ENCODE measurements around the gene NBAS. TPM values are rescaled to one million over a fixed set of nuclear protein-coding genes. Genes with fewer than 3 reads are reported as not detected.

NBAS gene
- total and polyA plus RNA-seq, 2 of the 4 experiments (the other 2 are of a cell fraction) = 22.3 to 105 TPM

DNA sequence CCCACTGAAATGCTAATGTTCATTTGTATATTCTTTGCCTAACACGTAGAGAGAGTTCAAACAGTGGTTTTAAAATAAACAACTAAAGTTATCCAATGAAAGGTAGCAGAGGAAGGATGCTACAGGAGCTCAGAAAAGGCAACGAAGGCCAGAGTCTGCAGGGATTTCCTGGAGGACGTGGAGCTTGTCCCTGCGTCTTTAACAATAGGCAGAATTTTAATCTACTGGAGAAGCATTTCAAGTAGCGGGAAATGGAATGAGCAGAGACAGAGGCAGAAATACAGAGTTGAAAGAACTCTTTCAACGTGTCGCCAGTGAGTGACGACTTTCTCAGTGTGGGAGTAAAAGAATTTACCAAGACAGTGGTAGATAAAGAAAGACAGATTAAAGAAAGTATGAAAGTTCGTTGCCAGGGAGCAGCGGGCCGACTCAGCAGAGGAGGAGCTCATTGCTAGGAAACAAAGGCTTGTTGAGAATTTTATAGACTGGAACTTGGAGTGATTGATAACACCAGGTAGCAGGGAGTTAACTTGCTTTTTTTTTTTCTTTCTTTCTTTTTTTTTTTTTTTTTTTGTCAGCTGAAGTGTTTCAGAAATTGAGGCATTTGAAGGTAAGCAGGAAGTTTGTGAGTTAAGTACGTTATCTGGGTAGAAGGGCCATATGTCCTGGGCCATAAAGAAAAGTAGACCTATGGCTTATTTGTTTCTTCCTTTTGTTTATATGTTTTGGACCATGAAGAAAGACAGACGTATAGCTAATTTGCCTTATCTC lies 625 bp upstream of the NBAS start:
- dilution Hi-C loops (cut with HindIII; ENCODE audit: low sequenced_read_pairs, unreplicated experiment) (no loop called here), intact Hi-C loops (cut with micrococcal nuclease) (loop anchor here (10.0 kb wide), 2 partner anchors 387 to 517 kb away; no protein-coding TSS in a partner anchor), in situ Hi-C loops (cut with MboI; ENCODE audit: low sequenced_read_pairs) (no loop called here)
- ChIA-PET CTCF (interaction anchor here (0.5 to 3.5 kb wide), 4 partner anchors 15 to 1172 kb away, joined by 3 to 13 read pairs (median 4); no protein-coding TSS in a partner anchor), POLR2A (ENCODE audit: unreplicated experiment) (interaction anchor here (0.6 kb wide), 2 partner anchors 387 to 1090 kb away, joined by 6 to 11 read pairs; no protein-coding TSS in a partner anchor)
- Histone ChIP-seq H3K4me2 (ENCODE audit: low read depth, low read length) (peak overlapping the region; percentile 83), H4K5ac (ENCODE audit: low read depth, low read length) (peak overlapping the region; percentile 74), H2AK5ac (ENCODE audit: low read depth, low read length) (no peak overlapping the region), H3K9me1 (ENCODE audit: insufficient read depth, low read length) (peaks cover 3% of the 10 kb centered on the region), H3K4ac (ENCODE audit: low read depth, low read length) (peak overlapping the region; percentile 85), H2BK20ac (ENCODE audit: low read depth, low read length) (peak overlapping the region; percentile 70; the same call in 1 of the 2 replicates), H2BK120ac (ENCODE audit: low read depth, low read length) (peak overlapping the region; percentile 63), H4K8ac (ENCODE audit: low read depth in 2 of 2, low read length in 2 of 2) (peak overlapping the region; percentile 83 to 93), H3K18ac (ENCODE audit: low read depth, low read length) (peak overlapping the region; percentile 78; the same call in 1 of the 2 replicates), H3K23ac (ENCODE audit: low read depth, low read length) (peak overlapping the region; percentile 95), H3K9me3 (ENCODE audit: control insufficient read depth, insufficient read depth, low read length) (no peaks in the 10 kb centered on the region), H3K9ac (ENCODE audit: low read depth, low read length) (peak overlapping the region; percentile 41), H3K56ac (ENCODE audit: extremely low read depth, insufficient read depth, low read length) (peak overlapping the region; percentile 91), H2AFZ (replicated peaks; ENCODE audit: low read length, poor library complexity) (peak overlapping the region; percentile 96), H3K27ac (ENCODE audit: insufficient read depth, low read length) (peak overlapping the region; percentile 70), H4K91ac (ENCODE audit: insufficient read depth, low read depth, low read length) (peak overlapping the region; percentile 14; the same call in 1 of the 2 replicates), H2BK15ac (ENCODE audit: low read depth, low read length) (peak overlapping the region; percentile 45; the same call in 2 of the 3 replicates), H4K20me1 (ENCODE audit: insufficient read depth, low read length) (peaks cover 8% of the 10 kb centered on the region; the same call in 1 of the 2 replicates), H3K27me3 (ENCODE audit: control insufficient read depth, insufficient read depth, low read length) (no peaks in the 10 kb centered on the region), H3K4me3 (ENCODE audit: insufficient read depth, low read depth, low read length) (peak overlapping the region; percentile 90), H3K79me1 (ENCODE audit: low read depth in 1 of 2, low read length in 2 of 2) (peaks cover 16 to 17% of the 10 kb centered on the region in 2 experiments), H3K4me1 (ENCODE audit: control insufficient read depth, insufficient read depth, low read length) (no peaks in the 10 kb centered on the region), H2AK9ac (replicated peaks; ENCODE audit: low read depth, low read length, poor library complexity) (no peak overlapping the region), H3K36me3 (ENCODE audit: control insufficient read depth, insufficient read depth, low read length) (no peaks in the 10 kb centered on the region), H2BK5ac (ENCODE audit: low read depth, low read length, poor library complexity, severe bottlenecking) (peak overlapping the region; percentile 86), H3K14ac (replicated peaks; ENCODE audit: low read depth, low read length) (peak overlapping the region; percentile 94)
- WGBS, 2 experiments (ENCODE audit: extremely low coverage in 2 of 2, insufficient read length in 1 of 2) = 1% methylated on average over 8 of the region's 13 CpGs; no CpG with 5 or more reads in 1 of the 2 experiments
- no TSS peak for BruUV-seq (replicated peaks)
- peak; percentile 34 for DNase-seq
- ATAC-seq (ENCODE audit: low read depth) = peak; percentile 38
- TF ChIP-seq NFE2L2 (IDR thresholded peaks at IDR 0.05; ENCODE audit: low read depth, low read length) (no peak), RFX5 (IDR thresholded peaks at IDR 0.05; ENCODE audit: low read depth, low read length) (no peak), CEBPB (IDR thresholded peaks at IDR 0.05; ENCODE audit: low read depth, low read length) (no peak), RCOR1 (IDR thresholded peaks at IDR 0.05; ENCODE audit: insufficient replicate concordance, low read length) (no peak), FOS (IDR thresholded peaks at IDR 0.05; ENCODE audit: low read depth, low read length) (no peak), MXI1 (IDR thresholded peaks at IDR 0.05; ENCODE audit: borderline replicate concordance, low read depth, low read length) (no peak), RAD21 (IDR thresholded peaks at IDR 0.05; ENCODE audit: low read length) (no peak), MAZ (IDR thresholded peaks at IDR 0.05; ENCODE audit: borderline replicate concordance, low read depth, low read length) (no peak), POLR2A (IDR thresholded peaks at IDR 0.05; ENCODE audit: low read depth, low read length) (no peak), BHLHE40 (IDR thresholded peaks at IDR 0.05; ENCODE audit: low read depth, low read length) (no peak)
- TF ChIP-seq, protein P1, sequence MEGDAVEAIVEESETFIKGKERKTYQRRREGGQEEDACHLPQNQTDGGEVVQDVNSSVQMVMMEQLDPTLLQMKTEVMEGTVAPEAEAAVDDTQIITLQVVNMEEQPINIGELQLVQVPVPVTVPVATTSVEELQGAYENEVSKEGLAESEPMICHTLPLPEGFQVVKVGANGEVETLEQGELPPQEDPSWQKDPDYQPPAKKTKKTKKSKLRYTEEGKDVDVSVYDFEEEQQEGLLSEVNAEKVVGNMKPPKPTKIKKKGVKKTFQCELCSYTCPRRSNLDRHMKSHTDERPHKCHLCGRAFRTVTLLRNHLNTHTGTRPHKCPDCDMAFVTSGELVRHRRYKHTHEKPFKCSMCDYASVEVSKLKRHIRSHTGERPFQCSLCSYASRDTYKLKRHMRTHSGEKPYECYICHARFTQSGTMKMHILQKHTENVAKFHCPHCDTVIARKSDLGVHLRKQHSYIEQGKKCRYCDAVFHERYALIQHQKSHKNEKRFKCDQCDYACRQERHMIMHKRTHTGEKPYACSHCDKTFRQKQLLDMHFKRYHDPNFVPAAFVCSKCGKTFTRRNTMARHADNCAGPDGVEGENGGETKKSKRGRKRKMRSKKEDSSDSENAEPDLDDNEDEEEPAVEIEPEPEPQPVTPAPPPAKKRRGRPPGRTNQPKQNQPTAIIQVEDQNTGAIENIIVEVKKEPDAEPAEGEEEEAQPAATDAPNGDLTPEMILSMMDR (conservative IDR thresholded peaks at IDR 0.05; ENCODE audit: low read depth, low read length) = no peak
- TF ChIP-seq, protein P2, sequence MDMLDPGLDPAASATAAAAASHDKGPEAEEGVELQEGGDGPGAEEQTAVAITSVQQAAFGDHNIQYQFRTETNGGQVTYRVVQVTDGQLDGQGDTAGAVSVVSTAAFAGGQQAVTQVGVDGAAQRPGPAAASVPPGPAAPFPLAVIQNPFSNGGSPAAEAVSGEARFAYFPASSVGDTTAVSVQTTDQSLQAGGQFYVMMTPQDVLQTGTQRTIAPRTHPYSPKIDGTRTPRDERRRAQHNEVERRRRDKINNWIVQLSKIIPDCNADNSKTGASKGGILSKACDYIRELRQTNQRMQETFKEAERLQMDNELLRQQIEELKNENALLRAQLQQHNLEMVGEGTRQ (IDR thresholded peaks at IDR 0.05; ENCODE audit: low read depth, low read length) = no peak
- TF ChIP-seq, protein P3, sequence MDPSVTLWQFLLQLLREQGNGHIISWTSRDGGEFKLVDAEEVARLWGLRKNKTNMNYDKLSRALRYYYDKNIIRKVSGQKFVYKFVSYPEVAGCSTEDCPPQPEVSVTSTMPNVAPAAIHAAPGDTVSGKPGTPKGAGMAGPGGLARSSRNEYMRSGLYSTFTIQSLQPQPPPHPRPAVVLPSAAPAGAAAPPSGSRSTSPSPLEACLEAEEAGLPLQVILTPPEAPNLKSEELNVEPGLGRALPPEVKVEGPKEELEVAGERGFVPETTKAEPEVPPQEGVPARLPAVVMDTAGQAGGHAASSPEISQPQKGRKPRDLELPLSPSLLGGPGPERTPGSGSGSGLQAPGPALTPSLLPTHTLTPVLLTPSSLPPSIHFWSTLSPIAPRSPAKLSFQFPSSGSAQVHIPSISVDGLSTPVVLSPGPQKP (IDR thresholded peaks at IDR 0.05; ENCODE audit: borderline replicate concordance, low read depth, low read length) = no peak

Measured in IMR-90 (cell line).